ENCODE measurements around the gene VEPH1.

- no peak for TF ChIP-seq CTCF (IDR thresholded peaks at IDR 0.05)
- no peak for TF ChIP-seq POLR2A (IDR thresholded peaks at IDR 0.05)
Measured at GRCh38 chr3:157514371-157514895, 11.2 kb upstream of the VEPH1 start.
